Central memory CD8-positive, alpha-beta T cell (primary cell): ENCODE results near the gene CD58.
"Not testable (repeated sequence)": the region's sequence is repeated elsewhere in the genome, so short reads cannot be mapped to it uniquely, and the experiment has no call there.

Experiments
- ATAC-seq: fragments of 150-1000 bp; cut with Tn5 transposase; replicated peaks from 2 replicates; pipeline ENCODE4 v1.10.0; 2022; ENCODE audit warnings: mild to moderate bottlenecking, moderate FRiP score, moderate number of reproducible peaks; ENCODE audit not compliant: poor library complexity, severe bottlenecking; ENCODE audit errors: extremely low read depth
- DNase-seq, 2 donors: peaks; one replicate each; pipeline ENCODE4 v3.0.0; 2021; ENCODE audit warnings: low spot score in 2 of 2
- H3K27ac Mint-ChIP-seq: one replicate; pipeline ENCODE4 v1.8.0; 2022; ENCODE audit warnings: low read depth, mild to moderate bottlenecking, moderate library complexity, mixed read lengths
- H3K27me3 Mint-ChIP-seq: one replicate; pipeline ENCODE4 v1.8.0; 2022; ENCODE audit warnings: mixed read lengths
- H3K36me3 Mint-ChIP-seq: one replicate; pipeline ENCODE4 v1.8.0; 2022; ENCODE audit warnings: mild to moderate bottlenecking, moderate library complexity, mixed read lengths; ENCODE audit not compliant: insufficient read depth
- H3K4me1 Mint-ChIP-seq: one replicate; pipeline ENCODE4 v1.8.0; 2022; ENCODE audit warnings: mixed read lengths
- H3K4me3 Mint-ChIP-seq: one replicate; pipeline ENCODE4 v1.8.0; 2022; ENCODE audit warnings: mild to moderate bottlenecking, moderate library complexity, mixed read lengths
- H3K9me3 Mint-ChIP-seq: one replicate; pipeline ENCODE4 v1.8.0; 2022; ENCODE audit warnings: mixed read lengths

The CD58 gene

GRCh38 chr1:116589101-116589735 lies 18.4 kb upstream of the CD58 start:
- H3K36me3 Mint-ChIP-seq, DNase-seq, H3K4me3 Mint-ChIP-seq, H3K9me3 Mint-ChIP-seq, H3K4me1 Mint-ChIP-seq, H3K27me3 Mint-ChIP-seq, ATAC-seq, H3K27ac Mint-ChIP-seq: not testable (repeated sequence)

- Mint-ChIP-seq H3K9me3 (no peaks in the 10 kb centered on the region), H3K4me1 (no peaks in the 10 kb centered on the region), H3K27me3 (no peaks in the 10 kb centered on the region), H3K36me3 (no peaks in the 10 kb centered on the region), H3K27ac (no peak overlapping the region), H3K4me3 (no peak overlapping the region)
- DNase-seq (no peak), ATAC-seq (no peak)
Measured at GRCh38 chr1:116587501-116588227, 16.8 kb upstream of the CD58 start.

- Mint-ChIP-seq H3K4me3 (no peak overlapping the region), H3K36me3 (no peaks in the 10 kb centered on the region), H3K27ac (no peak overlapping the region), H3K9me3 (no peaks in the 10 kb centered on the region), H3K27me3 (no peaks in the 10 kb centered on the region), H3K4me1 (no peaks in the 10 kb centered on the region)
- ATAC-seq (no peak), DNase-seq (no peak)
Measured at GRCh38 chr1:116586741-116587143, 15.9 kb upstream of the CD58 start.

GRCh38 chr1:116585886-116586285 lies 15.1 kb upstream of the CD58 start:
- no peak overlapping the region for H3K27ac Mint-ChIP-seq
- DNase-seq (no peak), ATAC-seq (no peak)
- H3K4me1 Mint-ChIP-seq = no peaks in the 10 kb centered on the region
- no peaks in the 10 kb centered on the region for H3K9me3 Mint-ChIP-seq
- H3K27me3 Mint-ChIP-seq = no peaks in the 10 kb centered on the region
- H3K36me3 Mint-ChIP-seq = no peaks in the 10 kb centered on the region
- H3K4me3 Mint-ChIP-seq = no peak overlapping the region

- peaks cover 4% of the 10 kb centered on the region for H3K4me1 Mint-ChIP-seq
- H3K4me3 Mint-ChIP-seq = no peak overlapping the region
Measured at GRCh38 chr1:116581323-116581885, 10.6 kb upstream of the CD58 start.

GRCh38 chr1:116580446-116581322 lies 9.9 kb upstream of the CD58 start:
- DNase-seq (no peak), ATAC-seq (no peak)
- no peak overlapping the region for H3K27ac Mint-ChIP-seq
- peaks cover 1% of the 10 kb centered on the region for H3K36me3 Mint-ChIP-seq
- no peak overlapping the region for H3K4me3 Mint-ChIP-seq
- H3K4me1 Mint-ChIP-seq = peaks cover 4% of the 10 kb centered on the region
- no peaks in the 10 kb centered on the region for H3K9me3 Mint-ChIP-seq
- peaks cover 19% of the 10 kb centered on the region for H3K27me3 Mint-ChIP-seq

More at GRCh38 chr1:116581323-116581885, 10.6 kb upstream of the CD58 start:
- Mint-ChIP-seq H3K9me3 (no peaks in the 10 kb centered on the region), H3K27me3 (peaks cover 15% of the 10 kb centered on the region), H3K36me3 (peaks cover 1% of the 10 kb centered on the region), H3K27ac (no peak overlapping the region)
- ATAC-seq (no peak), DNase-seq (no peak)

- Mint-ChIP-seq H3K4me3 (no peak overlapping the region), H3K27ac (no peak overlapping the region), H3K36me3 (peaks cover 1% of the 10 kb centered on the region), H3K27me3 (peaks cover 19% of the 10 kb centered on the region), H3K4me1 (peaks cover 11% of the 10 kb centered on the region), H3K9me3 (no peaks in the 10 kb centered on the region)
- no peak for ATAC-seq
- no peak for DNase-seq
Measured at GRCh38 chr1:116579259-116579875, 8.5 kb upstream of the CD58 start.

GRCh38 chr1:116578581-116578980 lies 7.8 kb upstream of the CD58 start:
- no peaks in the 10 kb centered on the region for H3K9me3 Mint-ChIP-seq
- no peak for DNase-seq
- peaks cover 18% of the 10 kb centered on the region for H3K4me1 Mint-ChIP-seq
- peaks cover 1% of the 10 kb centered on the region for H3K36me3 Mint-ChIP-seq
- no peak overlapping the region for H3K4me3 Mint-ChIP-seq
- no peak overlapping the region for H3K27ac Mint-ChIP-seq
- H3K27me3 Mint-ChIP-seq = peaks cover 19% of the 10 kb centered on the region
- ATAC-seq = no peak

- H3K4me3 Mint-ChIP-seq = no peak overlapping the region
- peaks cover 1% of the 10 kb centered on the region for H3K36me3 Mint-ChIP-seq
- peaks cover 19% of the 10 kb centered on the region for H3K27me3 Mint-ChIP-seq
- ATAC-seq (no peak), DNase-seq (no peak)
- no peak overlapping the region for H3K27ac Mint-ChIP-seq
- no peaks in the 10 kb centered on the region for H3K9me3 Mint-ChIP-seq
- H3K4me1 Mint-ChIP-seq = peaks cover 18% of the 10 kb centered on the region
Measured at GRCh38 chr1:116577759-116578314, 7.0 kb upstream of the CD58 start.

GRCh38 chr1:116574581-116575291 lies 3.9 kb upstream of the CD58 start:
- peaks cover 19% of the 10 kb centered on the region for H3K27me3 Mint-ChIP-seq
- no peak overlapping the region for H3K4me3 Mint-ChIP-seq
- H3K9me3 Mint-ChIP-seq = no peaks in the 10 kb centered on the region
- H3K27ac Mint-ChIP-seq = no peak overlapping the region
- peaks cover 33% of the 10 kb centered on the region for H3K4me1 Mint-ChIP-seq
- peaks cover 12% of the 10 kb centered on the region for H3K36me3 Mint-ChIP-seq
- DNase-seq (peak in 1 of 2 donors; percentile 36), ATAC-seq (no peak)

GRCh38 chr1:116573431-116574095 lies 2.7 kb upstream of the CD58 start:
- Mint-ChIP-seq H3K27ac (no peak overlapping the region), H3K4me1 (peaks cover 42% of the 10 kb centered on the region), H3K4me3 (no peak overlapping the region), H3K27me3 (peaks cover 19% of the 10 kb centered on the region), H3K36me3 (peaks cover 19% of the 10 kb centered on the region), H3K9me3 (no peaks in the 10 kb centered on the region)
- DNase-seq (no peak), ATAC-seq (no peak)
